IPS DF 4.7 (cell line): ENCODE measurements around the gene EGR1.

Experiments
- DNase-seq: peaks from one replicate; pipeline ENCODE4 v3.0.0-alpha.2; 2013; ENCODE audit warnings: low spot score; ENCODE audit errors: extremely low read depth

The EGR1 gene

DNA sequence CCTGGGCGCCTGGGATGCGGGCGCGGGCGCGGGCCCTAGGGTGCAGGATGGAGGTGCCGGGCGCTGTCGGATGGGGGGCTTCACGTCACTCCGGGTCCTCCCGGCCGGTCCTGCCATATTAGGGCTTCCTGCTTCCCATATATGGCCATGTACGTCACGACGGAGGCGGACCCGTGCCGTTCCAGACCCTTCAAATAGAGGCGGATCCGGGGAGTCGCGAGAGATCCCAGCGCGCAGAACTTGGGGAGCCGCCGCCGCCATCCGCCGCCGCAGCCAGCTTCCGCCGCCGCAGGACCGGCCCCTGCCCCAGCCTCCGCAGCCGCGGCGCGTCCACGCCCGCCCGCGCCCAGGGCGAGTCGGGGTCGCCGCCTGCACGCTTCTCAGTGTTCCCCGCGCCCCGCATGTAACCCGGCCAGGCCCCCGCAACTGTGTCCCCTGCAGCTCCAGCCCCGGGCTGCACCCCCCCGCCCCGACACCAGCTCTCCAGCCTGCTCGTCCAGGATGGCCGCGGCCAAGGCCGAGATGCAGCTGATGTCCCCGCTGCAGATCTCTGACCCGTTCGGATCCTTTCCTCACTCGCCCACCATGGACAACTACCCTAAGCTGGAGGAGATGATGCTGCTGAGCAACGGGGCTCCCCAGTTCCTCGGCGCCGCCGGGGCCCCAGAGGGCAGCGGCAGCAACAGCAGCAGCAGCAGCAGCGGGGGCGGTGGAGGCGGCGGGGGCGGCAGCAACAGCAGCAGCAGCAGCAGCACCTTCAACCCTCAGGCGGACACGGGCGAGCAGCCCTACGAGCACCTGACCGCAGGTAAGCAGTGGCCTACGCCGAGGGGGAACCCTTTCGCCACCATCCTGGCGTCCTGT is at the start of gene EGR1:
TSS of gene EGR1 (plus strand) at position 219 of the 864 bp plus-strand sequence. CDS start at position 502, 283 bp downstream.
- DNase-seq: no peak

DNA sequence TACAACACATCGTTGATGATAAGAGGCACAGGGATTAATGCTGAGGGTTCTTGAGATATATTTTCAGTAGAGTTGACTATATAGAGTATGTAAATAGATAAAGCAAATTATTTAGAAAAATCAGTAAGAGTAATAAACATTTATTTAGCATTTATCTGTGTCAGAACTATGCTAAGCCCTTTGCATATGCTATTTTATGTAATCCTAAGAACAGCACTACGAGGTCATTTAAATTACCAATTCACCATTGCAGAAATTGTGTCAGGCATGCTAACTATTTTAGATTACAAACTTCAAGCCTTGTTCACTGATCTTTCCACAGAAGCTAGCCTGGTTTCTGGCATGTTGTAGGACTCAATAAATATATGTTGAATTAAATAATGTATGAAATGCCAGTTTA is 46.8 kb upstream of the EGR1 start:
- no peak for DNase-seq

DNA sequence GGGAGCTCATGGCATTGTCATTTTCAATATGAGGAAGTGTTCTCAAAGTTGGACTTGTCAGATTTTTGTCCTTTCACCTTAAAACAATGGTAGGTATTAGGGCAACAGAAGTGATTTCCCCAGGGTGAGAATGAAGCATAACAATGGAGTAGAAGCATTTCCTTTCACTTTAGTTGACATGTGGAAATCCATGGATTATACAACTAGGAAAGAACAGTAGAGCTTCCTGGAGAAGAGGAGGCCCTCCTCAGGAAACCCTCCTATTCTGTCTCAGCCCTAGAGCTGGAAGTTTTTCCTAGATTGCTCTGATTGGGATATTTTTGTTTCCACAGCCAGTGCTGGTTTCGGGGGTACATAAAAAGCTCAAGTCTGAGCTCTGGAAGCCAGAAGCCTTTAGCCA is 40.2 kb upstream of the EGR1 start:
- DNase-seq: no peak

DNA sequence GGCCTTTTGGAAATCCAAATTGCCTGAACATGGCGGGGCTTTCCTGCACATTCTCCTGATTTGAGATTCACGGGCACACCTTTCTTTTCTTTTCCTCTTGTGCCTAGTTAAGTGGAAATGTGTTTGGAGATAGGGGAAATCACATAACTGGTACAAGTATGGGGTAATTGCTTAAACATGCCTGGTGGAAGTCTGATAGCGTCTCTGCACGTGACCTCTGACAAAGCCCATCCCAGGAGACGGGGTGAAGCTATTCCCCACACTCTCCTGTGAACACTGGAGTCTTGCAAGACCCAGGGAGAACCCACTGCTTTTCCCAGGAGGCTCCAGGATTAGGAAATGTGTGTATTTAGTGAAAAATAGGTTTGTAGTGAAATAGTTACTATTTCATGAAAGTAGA is 29.3 kb upstream of the EGR1 start:
- DNase-seq: no peak

DNA sequence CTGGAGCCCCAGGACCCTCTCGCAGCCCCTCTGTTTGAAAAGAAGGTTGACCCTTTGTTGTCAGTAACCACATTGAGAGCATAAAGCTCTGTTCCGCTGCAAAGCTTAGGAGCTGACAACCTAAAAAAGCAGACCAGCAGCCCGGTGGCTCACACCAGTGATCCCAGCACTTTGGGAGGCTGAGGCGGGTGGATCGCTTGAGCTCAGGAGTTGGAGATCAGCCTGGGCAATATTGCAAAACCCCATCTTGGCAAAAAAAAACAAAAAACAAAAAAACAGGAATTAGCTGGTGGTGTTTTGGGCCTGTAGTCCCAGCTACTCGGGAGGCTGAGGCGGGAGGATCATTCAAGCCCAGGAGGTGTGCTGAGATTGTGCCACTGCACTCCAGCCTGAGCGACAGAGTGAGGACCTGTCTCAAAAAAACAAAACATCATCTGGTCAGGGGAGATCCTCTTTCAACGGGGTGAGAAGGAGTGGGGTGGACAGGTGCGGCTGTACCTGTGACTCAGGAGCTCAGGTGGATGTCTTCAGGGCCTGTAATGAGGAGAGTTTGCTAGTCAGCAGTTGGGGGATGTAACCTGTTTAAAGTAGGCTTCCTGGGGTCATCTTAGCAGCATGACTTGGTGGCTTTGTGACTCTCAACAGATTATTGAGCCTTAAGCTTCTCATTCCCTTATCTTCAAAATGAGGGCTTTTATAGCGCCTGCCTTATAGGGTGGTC is 27.1 kb upstream of the EGR1 start:
- no peak for DNase-seq

DNA sequence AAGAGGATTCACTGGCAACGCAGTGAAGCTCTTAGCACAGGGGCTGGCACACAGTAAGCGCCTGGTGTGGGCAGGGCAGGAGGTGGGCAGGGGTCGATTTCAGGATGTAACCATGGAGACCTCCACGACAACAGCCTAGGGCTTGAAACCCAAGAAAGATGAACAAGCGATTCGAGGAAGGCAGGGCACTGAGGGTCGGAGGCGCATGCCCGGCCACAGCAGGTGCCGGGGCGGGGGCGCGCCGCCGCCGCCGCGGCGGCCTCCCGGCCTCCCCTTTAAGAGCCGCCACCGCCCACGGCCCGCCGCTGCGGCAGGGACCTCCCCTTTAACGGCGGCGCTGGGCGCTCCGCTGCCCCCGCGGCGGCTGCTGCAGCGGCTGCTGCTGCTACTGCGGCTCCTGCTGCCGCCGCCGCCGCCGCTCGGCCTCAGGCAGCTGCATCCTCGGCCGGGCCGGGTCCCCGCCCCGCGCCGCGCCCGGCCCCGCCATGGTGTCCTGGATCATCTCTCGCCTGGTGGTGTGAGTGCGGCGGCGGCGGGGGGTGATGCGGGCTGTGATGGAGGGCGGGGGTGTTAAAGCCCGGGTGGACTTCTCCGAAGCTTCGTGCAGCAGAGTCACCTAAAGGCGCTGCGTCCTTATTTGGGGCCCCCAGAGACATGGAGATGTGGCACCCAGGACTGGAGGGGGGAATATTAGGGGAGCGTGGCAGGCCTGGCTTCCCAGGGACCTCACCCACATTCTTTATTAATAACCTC is 26.4 kb upstream of the EGR1 start, which contains the start of gene REEP2:
TSS of gene REEP2 (plus strand) at position 334 of the 753 bp plus-strand sequence. CDS start at position 486, 152 bp downstream.
- DNase-seq: no peak

- no peak for DNase-seq
These were observed 25.7 kb upstream of the EGR1 start for GRCh38 chr5:138439477-138440158.

DNA sequence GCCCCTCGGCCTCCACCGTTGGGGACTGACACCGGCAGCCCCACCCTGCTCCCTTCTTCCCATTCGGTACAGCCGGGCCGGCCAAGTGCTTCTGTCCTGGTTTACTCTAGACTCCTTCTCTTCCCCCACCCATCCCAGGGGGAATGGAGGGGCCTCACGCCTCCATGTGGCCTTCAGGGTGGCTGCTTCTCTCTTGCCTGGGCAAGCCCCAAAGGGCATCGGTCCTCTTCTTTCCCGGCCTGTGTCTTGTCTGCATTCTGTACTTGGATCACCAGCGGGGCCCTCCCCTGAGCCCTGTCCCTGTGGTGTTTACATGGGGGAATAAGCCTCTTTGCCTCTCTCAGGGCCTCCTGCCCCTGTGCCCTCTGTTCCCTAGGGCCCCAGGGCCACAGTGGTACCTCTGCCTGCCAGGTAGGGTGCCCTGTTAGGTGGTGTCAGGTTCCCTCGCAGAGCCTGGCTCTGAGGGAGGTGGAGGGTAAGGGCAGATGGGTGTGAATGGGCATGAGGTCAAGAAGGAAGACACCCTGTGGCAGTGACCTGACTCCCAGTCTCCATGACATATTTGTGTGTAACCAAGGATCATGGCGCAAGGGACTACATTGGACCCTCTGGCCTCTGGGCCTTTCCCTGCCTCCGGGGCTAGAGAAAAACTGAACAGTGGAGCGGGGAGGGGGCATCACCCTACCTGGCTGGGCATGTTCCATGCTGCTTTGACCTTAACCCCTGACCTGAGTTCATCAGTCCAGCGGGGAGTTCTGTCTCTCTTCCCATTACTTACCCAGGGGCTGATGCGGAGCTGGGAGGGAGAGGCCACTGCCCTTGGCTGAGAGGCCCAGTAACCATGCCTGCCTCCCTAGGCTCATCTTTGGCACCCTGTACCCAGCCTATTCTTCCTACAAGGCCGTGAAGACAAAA is 24.9 kb upstream of the EGR1 start:
- DNase-seq: no peak

DNA sequence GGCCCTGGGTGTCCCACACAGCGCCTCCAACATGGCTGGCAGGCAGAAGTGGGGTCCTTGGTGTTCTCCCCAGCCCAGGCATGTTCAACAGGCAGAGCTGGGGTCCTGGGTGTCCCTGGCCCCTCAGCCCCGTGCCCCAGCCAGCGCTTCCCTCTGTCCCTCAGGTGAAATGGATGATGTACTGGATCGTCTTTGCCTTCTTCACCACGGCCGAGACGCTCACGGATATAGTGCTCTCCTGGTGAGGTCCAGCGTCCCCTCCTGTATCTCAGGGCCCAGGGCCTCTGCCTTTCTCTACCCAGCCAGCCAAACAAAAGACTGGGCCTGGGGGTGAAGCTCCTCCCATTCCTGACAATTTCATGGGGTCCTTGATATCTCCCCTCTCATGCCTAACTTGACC is 24.1 kb upstream of the EGR1 start:
- DNase-seq: no peak

GRCh38 chr5:138444078-138444773 is 21.1 kb upstream of the EGR1 start:
- no peak for DNase-seq

DNA sequence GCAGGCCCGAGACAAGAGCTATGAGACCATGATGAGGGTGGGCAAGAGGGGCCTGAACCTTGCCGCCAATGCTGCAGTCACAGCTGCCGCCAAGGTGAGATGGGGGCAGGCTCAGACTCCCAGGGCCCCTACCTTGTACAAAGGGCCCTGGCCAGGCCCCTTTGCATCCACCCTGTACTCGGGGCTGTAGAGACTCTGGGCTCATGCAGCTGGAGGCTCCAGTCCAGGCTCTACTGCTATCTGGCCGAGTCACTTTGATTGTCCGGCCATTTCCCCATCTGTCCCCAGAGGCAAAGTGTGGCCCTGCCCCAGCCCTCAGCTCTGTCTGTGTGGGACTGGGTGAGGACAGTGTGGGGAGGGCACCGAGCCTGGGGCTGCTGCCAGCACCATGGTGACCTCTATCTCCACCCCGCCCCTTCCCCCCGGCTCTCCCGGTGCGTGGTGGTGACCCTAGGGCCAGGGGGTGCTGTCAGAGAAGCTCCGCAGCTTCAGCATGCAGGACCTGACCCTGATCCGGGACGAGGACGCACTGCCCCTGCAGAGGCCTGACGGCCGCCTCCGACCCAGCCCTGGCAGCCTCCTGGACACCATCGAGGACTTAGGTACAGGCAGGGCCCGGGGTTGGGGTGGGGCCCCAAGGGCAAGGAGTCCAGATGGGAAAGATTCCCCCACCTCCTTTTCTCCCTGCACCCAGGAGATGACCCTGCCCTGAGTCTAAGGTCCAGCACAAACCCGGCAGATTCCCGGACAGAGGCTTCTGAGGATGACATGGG is 20.3 kb upstream of the EGR1 start:
- DNase-seq: no peak

DNA sequence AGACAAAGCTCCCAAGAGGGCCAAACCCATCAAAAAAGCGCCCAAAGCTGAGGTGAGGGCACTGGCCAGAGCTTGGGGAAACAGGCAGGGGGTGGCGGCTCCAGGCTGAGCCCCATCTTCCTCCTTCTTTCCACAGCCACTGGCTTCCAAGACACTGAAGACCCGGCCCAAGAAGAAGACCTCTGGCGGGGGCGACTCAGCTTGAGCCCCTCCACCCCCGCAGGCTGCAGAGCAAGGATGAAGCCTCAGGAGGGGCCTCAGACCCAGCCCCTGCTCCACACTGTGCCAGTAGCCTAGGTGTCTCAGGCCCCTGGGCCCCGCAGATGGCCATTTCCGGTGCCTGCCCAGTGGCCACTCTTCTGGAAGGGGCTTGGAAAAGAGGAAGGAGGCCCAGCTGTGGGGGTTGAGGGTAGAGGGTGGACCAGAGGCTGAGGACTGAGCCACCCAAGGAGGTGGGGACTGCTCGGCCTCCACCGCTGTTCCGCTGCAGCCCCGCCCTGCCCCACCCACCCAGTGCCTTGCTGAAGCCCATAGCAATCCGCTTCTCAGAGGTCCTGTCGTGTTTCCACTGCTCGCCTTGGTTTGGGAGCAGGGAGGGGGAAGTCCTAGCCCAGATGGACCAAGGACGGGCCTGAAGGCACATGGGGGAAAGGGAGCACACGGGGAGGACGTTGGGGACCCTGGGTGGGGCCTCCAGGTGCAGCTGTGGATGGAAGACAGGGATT is 19.6 kb upstream of the EGR1 start:
- no peak for DNase-seq

GRCh38 chr5:138448070-138448469 is 17.2 kb upstream of the EGR1 start:
- no peak for DNase-seq

DNA sequence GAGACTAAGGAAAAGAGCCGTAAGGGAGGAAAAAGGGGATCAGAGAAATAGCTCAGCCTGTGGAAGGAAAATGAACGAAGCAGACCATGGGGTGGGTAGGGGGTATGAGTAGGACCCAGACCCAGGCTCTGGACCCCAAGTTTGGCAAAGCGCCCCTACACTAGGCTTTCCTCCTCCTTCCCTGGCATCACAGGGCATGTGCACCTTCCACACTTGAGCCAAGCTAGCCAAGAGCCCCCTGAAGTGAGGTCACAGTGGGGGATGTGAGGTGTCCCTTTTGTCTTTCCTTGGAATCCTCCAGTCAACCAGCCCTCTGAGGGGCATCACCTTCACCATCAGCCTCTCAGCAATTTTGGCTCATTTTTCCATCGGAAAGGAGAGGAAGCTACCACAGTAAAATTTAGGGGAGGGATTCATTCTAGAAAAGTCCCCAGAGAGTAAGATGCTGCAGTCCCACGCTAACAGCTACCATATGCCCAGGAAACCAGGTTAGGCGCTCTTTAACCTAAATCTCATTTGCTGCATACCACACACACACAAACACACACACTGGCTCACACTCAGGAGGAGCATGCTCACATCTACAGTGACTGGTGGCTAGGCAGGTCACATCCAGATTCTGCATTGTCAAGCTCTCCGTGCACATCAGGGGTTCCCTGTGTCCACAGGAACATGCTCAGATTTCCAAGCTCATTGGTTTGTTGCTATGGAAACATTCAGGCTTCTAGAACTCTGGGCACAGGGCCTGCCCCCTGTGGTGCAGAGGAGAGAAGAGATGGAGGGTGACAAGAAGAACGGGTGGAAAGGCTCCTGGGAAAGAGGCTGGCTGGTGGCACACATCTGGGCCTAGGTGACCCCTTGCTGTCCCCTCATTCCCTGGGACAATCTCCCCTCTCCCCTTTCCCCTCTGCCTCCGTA is 16.5 kb upstream of the EGR1 start:
- no peak for DNase-seq

- DNase-seq: no peak
These were observed 15.6 kb upstream of the EGR1 start for GRCh38 chr5:138449501-138450239.

GRCh38 chr5:138450971-138451370 is 14.3 kb upstream of the EGR1 start:
- no peak for DNase-seq
